Testis (tissue), 3 donors: ENCODE results near the gene MAML2. TPM values are rescaled to one million over a fixed set of nuclear protein-coding genes. Genes with fewer than 3 reads are reported as not detected.

Experiments
- DNase-seq: peaks from one replicate; pipeline ENCODE4 v3.0.0-alpha.2; 2019
- H3K27ac ChIP-seq, 2 donors: fragments of 200-600 bp; sonication (generic); one replicate each; pipeline ENCODE4 v1.5.1; 2019
- H3K27me3 ChIP-seq: fragments of 200-600 bp; sonication (generic); one replicate; pipeline ENCODE4 v1.5.1; 2019
- H3K36me3 ChIP-seq: fragments of 200-600 bp; sonication (generic); one replicate; pipeline ENCODE4 v1.5.1; 2017; ENCODE audit warnings: low read depth; ENCODE audit errors: missing control alignments
- H3K4me1 ChIP-seq: fragments of 200-600 bp; sonication (generic); one replicate; pipeline ENCODE4 v1.5.1; 2019
- H3K4me3 ChIP-seq, 2 donors: fragments of 200-600 bp; sonication (generic); one replicate each; pipeline ENCODE4 v1.5.1; 2017 to 2019
- H3K9me3 ChIP-seq: fragments of 200-600 bp; sonication (generic); one replicate; pipeline ENCODE4 v1.5.1; 2017
- POLR2A ChIP-seq: fragments of 450-650 bp; IDR thresholded peaks from one replicate; pipeline ENCODE4 v1.6.1; 2017; ENCODE audit warnings: antibody characterized with exemption, mild to moderate bottlenecking, moderate library complexity
- WGBS, 2 donors: methylation state at CpG; one replicate each; pipeline ENCODE4 v1.1.5; 2018; 5-methylcytosine and 5-hydroxymethylcytosine counted together
- intact Hi-C: fragments of 100-400 bp; cut with DNase I; formaldehyde crosslinking; loops from one replicate; pipeline ENCODE4 v1.15.1; 2023; ENCODE audit warnings: low total_unique reads
- polyA plus RNA-seq: library from polyadenylated mRNA; stranded (reverse); fragments of 350-450 nt; fragmentation: Illumina TruSeq; extraction: RNeasy Lipid Tissue Mini Kit (QIAGEN cat#74804); gene quantifications from one replicate; pipeline ENCODE4 v1.2.3, GENCODE V29; 2014; ENCODE audit warnings: low read depth, low replicate concordance; ENCODE audit not compliant: insufficient read depth
- total RNA-seq, 2 donors: library from RNA; depleted of rRNA; stranded (reverse); fragments of >200 nt; gene quantifications; one replicate each; pipeline ENCODE4 v1.2.3, GENCODE V29; 2016
- TF ChIP-seq, protein P1 (sequence below), 3 experiments: fragments of 450-650 bp in 2 of 3; fragments of 200-600 bp in 1 of 3; sonication (generic) in 1 of 3; IDR thresholded peaks; one replicate each; pipeline ENCODE4 v1.5.1; 2016 to 2019; ENCODE audit warnings: antibody characterized with exemption in 3 of 3, mild to moderate bottlenecking in 2 of 3, moderate library complexity in 1 of 3

Gene MAML2
- total and polyA plus RNA-seq, 3 donors from 2014 or later = 5.1 to 23.6 (median 17.6) TPM

GRCh38 chr11:96293109-96293508 lies 49.9 kb downstream of the MAML2 start:
- no peak for DNase-seq
- 56 to 66% methylated on average over 2 of the region's 2 CpGs for WGBS, 2 donors
- Histone ChIP-seq H3K36me3 (no peaks in the 10 kb centered on the region), H3K27ac (peak overlapping the region in 1 of 2 donors; percentile 83), H3K27me3 (no peaks in the 10 kb centered on the region), H3K9me3 (no peaks in the 10 kb centered on the region), H3K4me1 (peaks cover 25% of the 10 kb centered on the region), H3K4me3 (no peak overlapping the region)
- TF ChIP-seq, protein P1, sequence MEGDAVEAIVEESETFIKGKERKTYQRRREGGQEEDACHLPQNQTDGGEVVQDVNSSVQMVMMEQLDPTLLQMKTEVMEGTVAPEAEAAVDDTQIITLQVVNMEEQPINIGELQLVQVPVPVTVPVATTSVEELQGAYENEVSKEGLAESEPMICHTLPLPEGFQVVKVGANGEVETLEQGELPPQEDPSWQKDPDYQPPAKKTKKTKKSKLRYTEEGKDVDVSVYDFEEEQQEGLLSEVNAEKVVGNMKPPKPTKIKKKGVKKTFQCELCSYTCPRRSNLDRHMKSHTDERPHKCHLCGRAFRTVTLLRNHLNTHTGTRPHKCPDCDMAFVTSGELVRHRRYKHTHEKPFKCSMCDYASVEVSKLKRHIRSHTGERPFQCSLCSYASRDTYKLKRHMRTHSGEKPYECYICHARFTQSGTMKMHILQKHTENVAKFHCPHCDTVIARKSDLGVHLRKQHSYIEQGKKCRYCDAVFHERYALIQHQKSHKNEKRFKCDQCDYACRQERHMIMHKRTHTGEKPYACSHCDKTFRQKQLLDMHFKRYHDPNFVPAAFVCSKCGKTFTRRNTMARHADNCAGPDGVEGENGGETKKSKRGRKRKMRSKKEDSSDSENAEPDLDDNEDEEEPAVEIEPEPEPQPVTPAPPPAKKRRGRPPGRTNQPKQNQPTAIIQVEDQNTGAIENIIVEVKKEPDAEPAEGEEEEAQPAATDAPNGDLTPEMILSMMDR (IDR thresholded peaks at IDR 0.05) = no peak
- TF ChIP-seq POLR2A = no peak
- intact Hi-C loops = no loop called here

GRCh38 chr11:96292291-96293010 lies 50.5 kb downstream of the MAML2 start:
- Histone ChIP-seq H3K9me3 (no peaks in the 10 kb centered on the region), H3K36me3 (no peaks in the 10 kb centered on the region), H3K4me3 (no peak overlapping the region), H3K4me1 (peaks cover 25% of the 10 kb centered on the region), H3K27ac (peak overlapping the region in 1 of 2 donors; percentile 83), H3K27me3 (no peaks in the 10 kb centered on the region)
- DNase-seq = no peak
- intact Hi-C loops = no loop called here
- TF ChIP-seq, protein P1 (IDR thresholded peaks at IDR 0.05) = no peak
- no peak for TF ChIP-seq POLR2A

DNA sequence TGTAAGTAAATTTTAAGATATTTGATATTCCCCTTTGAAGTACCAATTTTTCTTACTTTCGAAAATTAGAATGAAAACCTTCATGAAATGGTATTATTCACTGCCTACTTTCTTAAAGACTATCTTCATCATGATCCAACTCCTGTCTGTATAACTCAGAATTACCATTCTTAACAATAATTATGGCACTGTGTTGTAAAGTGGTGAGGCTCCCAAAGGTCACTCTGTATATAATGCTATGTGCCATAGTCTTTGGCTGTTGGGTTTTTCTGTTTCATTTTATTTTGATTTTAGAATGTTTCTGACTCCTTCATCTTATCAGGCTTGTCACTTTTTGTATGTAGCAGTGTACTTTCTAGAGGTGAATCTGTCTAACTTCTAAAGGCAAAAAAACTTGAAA lies 52.4 kb downstream of the MAML2 start:
- Histone ChIP-seq H3K4me1 (peaks cover 25% of the 10 kb centered on the region), H3K9me3 (no peaks in the 10 kb centered on the region), H3K36me3 (no peaks in the 10 kb centered on the region), H3K4me3 (no peak overlapping the region), H3K27me3 (no peaks in the 10 kb centered on the region), H3K27ac (no peak overlapping the region)
- WGBS, 2 donors = 87 to 100% methylated on average over 1 of the region's 1 CpG
- intact Hi-C loops = no loop called here
- DNase-seq = no peak
- TF ChIP-seq POLR2A = no peak
- TF ChIP-seq, protein P1 (IDR thresholded peaks at IDR 0.05) = no peak

GRCh38 chr11:96290031-96290430 lies 53.0 kb downstream of the MAML2 start:
- no peak overlapping the region for H3K4me3 ChIP-seq
- DNase-seq = no peak
- peaks cover 24% of the 10 kb centered on the region for H3K4me1 ChIP-seq
- no peak overlapping the region for H3K27ac ChIP-seq
- H3K9me3 ChIP-seq = no peaks in the 10 kb centered on the region
- intact Hi-C loops = no loop called here
- H3K36me3 ChIP-seq = no peaks in the 10 kb centered on the region
- H3K27me3 ChIP-seq = no peaks in the 10 kb centered on the region
- TF ChIP-seq POLR2A = no peak
- TF ChIP-seq, protein P1 (IDR thresholded peaks at IDR 0.05) = no peak
- 80 to 82% methylated on average over 1 of the region's 1 CpG for WGBS, 2 donors

DNA sequence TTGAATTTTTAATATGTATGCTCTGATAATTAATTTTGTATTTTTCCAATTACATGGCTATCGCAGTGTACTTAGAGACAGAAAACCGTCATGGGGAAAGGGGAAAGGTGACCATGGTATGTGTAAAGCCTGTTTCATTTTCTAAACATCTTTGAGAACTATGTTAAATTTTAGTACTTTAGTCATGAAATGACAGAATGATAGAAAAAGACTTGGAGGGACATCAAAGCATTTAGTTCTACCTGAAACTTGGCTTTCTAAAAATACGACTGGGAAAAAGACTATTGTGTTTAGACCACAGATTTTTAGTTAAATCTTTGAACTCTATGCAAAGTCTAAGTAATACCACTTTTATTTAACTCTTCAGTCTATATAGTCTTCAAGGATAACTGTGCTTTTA lies 54.1 kb downstream of the MAML2 start:
- no peaks in the 10 kb centered on the region for H3K9me3 ChIP-seq
- WGBS, 2 donors = 94 to 95% methylated on average over 3 of the region's 3 CpGs

More for the DNA sequence above, 54.1 kb downstream of the MAML2 start:
- TF ChIP-seq POLR2A = no peak
- TF ChIP-seq, protein P1 (IDR thresholded peaks at IDR 0.05) = no peak
- Histone ChIP-seq H3K27me3 (no peaks in the 10 kb centered on the region), H3K36me3 (no peaks in the 10 kb centered on the region), H3K4me3 (no peak overlapping the region), H3K4me1 (peaks cover 13% of the 10 kb centered on the region), H3K27ac (no peak overlapping the region)
- DNase-seq = no peak
- intact Hi-C loops = no loop called here
